Measurements from ENCODE around the gene NLGN4X.
"Not testable (repeated sequence)": the region's sequence is repeated elsewhere in the genome, so short reads cannot be mapped to it uniquely, and the experiment has no call there.

The NLGN4X gene

DNA sequence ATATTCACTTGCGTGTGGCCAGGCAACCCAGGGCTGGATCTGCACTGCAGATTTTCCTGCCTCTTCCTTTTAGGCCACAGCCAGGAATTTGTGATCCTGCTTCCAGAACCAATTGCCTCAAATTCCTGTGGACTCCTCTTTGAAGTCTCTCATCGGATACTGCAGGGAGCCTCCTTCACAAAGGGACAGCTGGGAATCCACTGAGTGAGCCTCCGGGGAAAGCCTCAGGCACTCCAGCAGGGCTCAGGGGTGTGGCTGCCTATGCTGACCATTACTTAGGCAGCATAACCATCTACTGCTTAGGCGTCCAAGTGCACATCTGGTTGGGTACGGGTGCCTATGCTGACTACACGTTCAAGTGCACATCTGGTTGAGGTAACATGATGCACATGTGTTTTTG is 321.5 kb downstream of the NLGN4X start:
- Histone ChIP-seq H3K27me3 (ENCODE audit: low read length) (no peaks in the 10 kb centered on the region), H3K4me2 (ENCODE audit: low read depth, low read length, poor library complexity, severe bottlenecking) (no peak overlapping the region), H2AFZ (ENCODE audit: low read depth, low read length, severe bottlenecking) (no peak overlapping the region), H4K20me1 (ENCODE audit: low read depth, low read length) (no peaks in the 10 kb centered on the region), H3K9me2 (replicated peaks; ENCODE audit: insufficient read depth, low read length) (no peaks in the 10 kb centered on the region), H3K79me2 (ENCODE audit: insufficient read depth, low read length) (no peaks in the 10 kb centered on the region), H3K27ac (ENCODE audit: low read depth, low read length) (no peak overlapping the region), H3F3A (ENCODE audit: insufficient read depth) (no peaks in the 10 kb centered on the region), H3K9me3 (ENCODE audit: insufficient read depth, low read length) (no peaks in the 10 kb centered on the region), H3K9ac (ENCODE audit: low read length) (no peak overlapping the region), H3K36me3 (ENCODE audit: low read length) (no peaks in the 10 kb centered on the region), H3K4me3 (ENCODE audit: insufficient read depth, low read length, poor library complexity, severe bottlenecking) (no peak overlapping the region)
- TF ChIP-seq EZH2phosphoT487 (conservative IDR thresholded peaks at IDR 0.05; ENCODE audit: low read length), result no peak
- TF ChIP-seq, protein P1, sequence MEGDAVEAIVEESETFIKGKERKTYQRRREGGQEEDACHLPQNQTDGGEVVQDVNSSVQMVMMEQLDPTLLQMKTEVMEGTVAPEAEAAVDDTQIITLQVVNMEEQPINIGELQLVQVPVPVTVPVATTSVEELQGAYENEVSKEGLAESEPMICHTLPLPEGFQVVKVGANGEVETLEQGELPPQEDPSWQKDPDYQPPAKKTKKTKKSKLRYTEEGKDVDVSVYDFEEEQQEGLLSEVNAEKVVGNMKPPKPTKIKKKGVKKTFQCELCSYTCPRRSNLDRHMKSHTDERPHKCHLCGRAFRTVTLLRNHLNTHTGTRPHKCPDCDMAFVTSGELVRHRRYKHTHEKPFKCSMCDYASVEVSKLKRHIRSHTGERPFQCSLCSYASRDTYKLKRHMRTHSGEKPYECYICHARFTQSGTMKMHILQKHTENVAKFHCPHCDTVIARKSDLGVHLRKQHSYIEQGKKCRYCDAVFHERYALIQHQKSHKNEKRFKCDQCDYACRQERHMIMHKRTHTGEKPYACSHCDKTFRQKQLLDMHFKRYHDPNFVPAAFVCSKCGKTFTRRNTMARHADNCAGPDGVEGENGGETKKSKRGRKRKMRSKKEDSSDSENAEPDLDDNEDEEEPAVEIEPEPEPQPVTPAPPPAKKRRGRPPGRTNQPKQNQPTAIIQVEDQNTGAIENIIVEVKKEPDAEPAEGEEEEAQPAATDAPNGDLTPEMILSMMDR (IDR thresholded peaks at IDR 0.05; ENCODE audit: insufficient read depth, low read length, poor library complexity, severe bottlenecking), result no peak

DNA sequence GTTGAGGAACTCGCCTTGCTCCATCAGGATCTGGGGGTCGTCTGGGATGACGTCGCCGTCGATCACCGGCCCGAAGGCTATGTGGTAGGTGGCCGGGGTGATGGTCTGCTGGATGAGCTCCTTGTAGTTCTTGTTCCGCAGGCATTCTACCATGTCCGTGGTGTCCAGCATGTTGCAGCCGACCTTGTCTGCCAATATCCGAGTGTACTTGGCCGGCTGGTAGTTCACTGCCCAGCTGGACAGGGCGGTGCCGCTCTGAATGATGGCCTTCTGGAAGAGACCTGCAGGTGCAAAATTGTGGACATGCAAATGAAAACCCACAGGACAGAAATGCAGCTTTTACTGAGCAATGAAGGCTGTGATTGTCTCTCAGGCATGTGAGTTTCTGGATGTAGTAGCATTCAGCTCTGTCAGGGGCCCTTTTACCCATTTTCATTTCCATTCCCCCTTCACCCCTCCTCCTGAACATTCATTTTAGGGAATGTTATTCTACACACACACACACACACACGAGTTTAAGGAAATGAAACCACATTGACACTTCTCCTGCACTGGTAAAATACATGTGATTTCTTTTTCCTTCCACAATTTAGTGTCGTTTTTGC is 325.0 kb downstream of the NLGN4X start:
- not testable (repeated sequence) for H3F3A ChIP-seq (ENCODE audit: insufficient read depth); H3K36me3 ChIP-seq (ENCODE audit: low read length); H3K4me3 ChIP-seq (ENCODE audit: insufficient read depth, low read length, poor library complexity, severe bottlenecking); H3K9me3 ChIP-seq (ENCODE audit: insufficient read depth, low read length); H3K27ac ChIP-seq (ENCODE audit: low read depth, low read length); H3K9ac ChIP-seq (ENCODE audit: low read length); H4K20me1 ChIP-seq (ENCODE audit: low read depth, low read length); H3K27me3 ChIP-seq (ENCODE audit: low read length); H3K4me2 ChIP-seq (ENCODE audit: low read depth, low read length, poor library complexity, severe bottlenecking); H3K79me2 ChIP-seq (ENCODE audit: insufficient read depth, low read length); H3K9me2 ChIP-seq (replicated peaks; ENCODE audit: insufficient read depth, low read length); H2AFZ ChIP-seq (ENCODE audit: low read depth, low read length, severe bottlenecking)

DNA sequence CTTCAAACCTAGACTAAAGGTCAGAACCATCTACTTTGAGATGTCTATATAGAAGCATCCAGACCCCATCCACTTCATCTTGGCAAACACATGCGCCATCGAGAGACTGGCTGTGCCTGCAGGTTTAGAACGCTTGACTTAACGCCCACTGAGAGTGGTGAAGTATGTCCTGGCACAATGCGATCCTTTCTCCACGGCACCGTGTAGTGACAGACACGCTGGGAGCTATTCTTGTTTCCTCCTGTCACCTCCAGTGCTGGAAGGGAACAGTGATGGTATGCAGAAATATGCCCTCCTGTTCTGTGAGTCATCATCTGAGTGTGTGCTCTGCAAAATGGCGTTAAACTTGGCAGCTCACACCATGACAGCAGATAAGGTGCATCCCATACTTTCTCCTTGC is 330.2 kb downstream of the NLGN4X start:
- H3K27ac ChIP-seq (ENCODE audit: low read depth, low read length), result no peak overlapping the region
- H4K20me1 ChIP-seq (ENCODE audit: low read depth, low read length), result no peaks in the 10 kb centered on the region
- no peaks in the 10 kb centered on the region for H3K27me3 ChIP-seq (ENCODE audit: low read length)
- no peaks in the 10 kb centered on the region for H3K36me3 ChIP-seq (ENCODE audit: low read length)
- H3K4me3 ChIP-seq (ENCODE audit: insufficient read depth, low read length, poor library complexity, severe bottlenecking), result no peak overlapping the region
- H3K9me3 ChIP-seq (ENCODE audit: insufficient read depth, low read length), result no peaks in the 10 kb centered on the region
- no peak overlapping the region for H3K9ac ChIP-seq (ENCODE audit: low read length)
- H3K9me2 ChIP-seq (replicated peaks; ENCODE audit: insufficient read depth, low read length), result no peaks in the 10 kb centered on the region
- no peaks in the 10 kb centered on the region for H3F3A ChIP-seq (ENCODE audit: insufficient read depth)
- TF ChIP-seq EZH2phosphoT487 (conservative IDR thresholded peaks at IDR 0.05; ENCODE audit: low read length), result no peak
- TF ChIP-seq, protein P1 (IDR thresholded peaks at IDR 0.05; ENCODE audit: insufficient read depth, low read length, poor library complexity, severe bottlenecking), result no peak
- no peak overlapping the region for H2AFZ ChIP-seq (ENCODE audit: low read depth, low read length, severe bottlenecking)
- no peak overlapping the region for H3K4me2 ChIP-seq (ENCODE audit: low read depth, low read length, poor library complexity, severe bottlenecking)
- no peaks in the 10 kb centered on the region for H3K79me2 ChIP-seq (ENCODE audit: insufficient read depth, low read length)

DNA sequence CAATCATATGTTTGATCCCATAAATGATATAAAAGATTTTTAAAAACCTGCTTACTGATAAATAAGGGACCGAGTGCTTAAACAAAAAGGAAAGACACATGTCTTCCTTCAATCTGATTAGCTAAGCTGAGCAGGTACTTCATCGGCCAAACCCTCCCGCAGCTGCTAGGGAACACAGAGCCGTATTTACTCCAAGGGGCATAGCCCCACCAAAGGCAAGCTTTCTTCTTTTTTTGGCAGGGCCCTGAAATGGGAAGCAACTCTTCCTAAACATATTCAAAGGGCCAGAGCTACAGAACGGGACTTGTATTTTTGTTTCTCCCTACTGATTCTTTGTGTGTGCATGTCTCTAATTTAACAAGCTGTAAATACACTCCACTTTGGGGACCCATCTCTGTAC is 337.3 kb downstream of the NLGN4X start:
- Histone ChIP-seq H3K79me2 (ENCODE audit: insufficient read depth, low read length) (no peaks in the 10 kb centered on the region), H3K9ac (ENCODE audit: low read length) (no peak overlapping the region), H3K9me3 (ENCODE audit: insufficient read depth, low read length) (no peaks in the 10 kb centered on the region), H3K4me3 (ENCODE audit: insufficient read depth, low read length, poor library complexity, severe bottlenecking) (no peak overlapping the region), H4K20me1 (ENCODE audit: low read depth, low read length) (no peaks in the 10 kb centered on the region), H3F3A (ENCODE audit: insufficient read depth) (no peaks in the 10 kb centered on the region), H3K4me2 (ENCODE audit: low read depth, low read length, poor library complexity, severe bottlenecking) (no peak overlapping the region), H3K27me3 (ENCODE audit: low read length) (no peaks in the 10 kb centered on the region), H3K36me3 (ENCODE audit: low read length) (no peaks in the 10 kb centered on the region), H3K9me2 (replicated peaks; ENCODE audit: insufficient read depth, low read length) (no peaks in the 10 kb centered on the region), H3K27ac (ENCODE audit: low read depth, low read length) (no peak overlapping the region), H2AFZ (ENCODE audit: low read depth, low read length, severe bottlenecking) (no peak overlapping the region)
- no peak for TF ChIP-seq EZH2phosphoT487 (conservative IDR thresholded peaks at IDR 0.05; ENCODE audit: low read length)
- TF ChIP-seq, protein P1 (IDR thresholded peaks at IDR 0.05; ENCODE audit: insufficient read depth, low read length, poor library complexity, severe bottlenecking), result no peak

Data from SU-DHL-6 (cell line).